SK-N-SH (cell line): ENCODE data around the gene MMP2. TPM values are rescaled to one million over a fixed set of nuclear protein-coding genes. Genes with fewer than 3 reads are reported as not detected.

Source experiments
- CTCF ChIA-PET: fragments of 300-600, 350-600 bp; formaldehyde crosslinking; extraction: SDS; loops from one replicate; lab custom pipeline; 2021; lab: Yijun Ruan, JAX
- POLR2A ChIA-PET: fragments of 350-600 bp; sonication (Branson Sonifier 250); formaldehyde crosslinking; extraction: SDS; loops from one replicate; lab custom pipeline; 2020; ENCODE audit warnings: antibody characterized with exemption, inconsistent platforms; lab: Yijun Ruan, JAX
- DNase-seq: peaks from one replicate; pipeline ENCODE4 v3.0.0; 2012
- H2AFZ ChIP-seq: fragments of 200-600 bp; sonication (generic); 2 replicates; pipeline ENCODE4 v1.8.1; 2016; ENCODE audit warnings: antibody characterized with exemption, mild to moderate bottlenecking, low read depth
- H3F3A ChIP-seq: fragments of 200-600 bp; sonication (generic); replicated peaks from 2 replicates; pipeline ENCODE3; 2016; ENCODE audit warnings: antibody characterized with exemption, mild to moderate bottlenecking; ENCODE audit not compliant: insufficient read depth
- H3K27ac ChIP-seq, 2 experiments: fragments of 200-500 bp in 1 of 2; fragments of 200-600 bp in 1 of 2; sonication (Bioruptor generic) in 1 of 2; sonication (generic), shearing (Covaris generic) in 1 of 2; 2 replicates each; pipeline versions ENCODE4 v1.5.1 to v1.6.1; 2014 to 2016; ENCODE audit warnings: low read depth in 2 of 2, inconsistent platforms in 1 of 2, low read length in 1 of 2, mild to moderate bottlenecking in 1 of 2, mixed read lengths in 1 of 2
- H3K27me3 ChIP-seq: fragments of 200-600 bp; sonication (generic), shearing (Covaris generic); 2 replicates; pipeline ENCODE4 v1.6.1; 2016; ENCODE audit warnings: mixed run types; ENCODE audit not compliant: insufficient read depth
- H3K36me3 ChIP-seq, 2 experiments: fragments of 200-500 bp in 1 of 2; fragments of 200-600 bp in 1 of 2; sonication (Bioruptor generic) in 1 of 2; sonication (generic) in 1 of 2; replicated peaks in 1 of 2; 2 replicates each; pipeline versions ENCODE3 to v1.5.1; 2014 to 2016; ENCODE audit warnings: low read length in 1 of 2, mild to moderate bottlenecking in 1 of 2; ENCODE audit not compliant: insufficient read depth in 2 of 2, control insufficient read depth in 1 of 2
- H3K4me1 ChIP-seq, 2 experiments: fragments of 200-500 bp in 1 of 2; fragments of 200-600 bp in 1 of 2; sonication (Bioruptor generic) in 1 of 2; sonication (generic), shearing (Covaris generic) in 1 of 2; 2 replicates each; pipeline versions ENCODE4 v1.5.1 to v1.6.1; 2014 to 2016; ENCODE audit warnings: low read depth in 1 of 2, low read length in 1 of 2, mixed run types in 1 of 2; ENCODE audit not compliant: insufficient read depth in 2 of 2, control insufficient read depth in 1 of 2
- H3K4me2 ChIP-seq: fragments of 200-600 bp; sonication (generic), shearing (Covaris generic); 2 replicates; pipeline ENCODE4 v1.6.1; 2017; ENCODE audit warnings: mixed run types
- H3K4me3 ChIP-seq, 2 experiments: fragments of 200-500 bp in 1 of 2; fragments of 200-600 bp in 1 of 2; sonication (Bioruptor generic) in 1 of 2; sonication (generic), shearing (Covaris generic) in 1 of 2; 2 replicates each; pipeline versions ENCODE4 v1.5.1 to v1.8.1; 2014 to 2016; ENCODE audit warnings: low read depth in 2 of 2, inconsistent platforms in 1 of 2, low read length in 1 of 2, mild to moderate bottlenecking in 1 of 2, mixed read lengths in 1 of 2, moderate library complexity in 1 of 2
- H3K79me2 ChIP-seq: fragments of 200-600 bp; sonication (generic); 2 replicates; pipeline ENCODE4 v1.8.1; 2017; ENCODE audit warnings: mild to moderate bottlenecking; ENCODE audit not compliant: insufficient read depth
- H3K9ac ChIP-seq: fragments of 200-600 bp; sonication (generic); 2 replicates; pipeline ENCODE4 v1.6.1; 2017; ENCODE audit warnings: mixed run types
- H3K9me2 ChIP-seq: fragments of 200-600 bp; sonication (generic); 2 replicates; pipeline ENCODE4 v1.6.1; 2017; ENCODE audit warnings: mixed run types
- H3K9me3 ChIP-seq: fragments of 200-600 bp; sonication (generic); 2 replicates; pipeline ENCODE4 v1.6.1; 2017; ENCODE audit warnings: mixed run types, mild to moderate bottlenecking, moderate library complexity
- H4K20me1 ChIP-seq: fragments of 200-600 bp; sonication (generic); 2 replicates; pipeline ENCODE4 v1.6.1; 2017; ENCODE audit warnings: mild to moderate bottlenecking, mixed run types; ENCODE audit not compliant: insufficient read depth
- CTCF ChIP-seq: fragments of 200-600 bp; sonication (generic); IDR thresholded peaks from 2 replicates; pipeline ENCODE4 v1.6.1; 2017; ENCODE audit warnings: antibody characterized with exemption, mild to moderate bottlenecking, moderate library complexity
- FOSL2 ChIP-seq: IDR thresholded peaks from 2 replicates; pipeline ENCODE4 v1.4.0; 2012; ENCODE audit warnings: low read depth, mild to moderate bottlenecking, moderate library complexity, borderline replicate concordance
- IRF3 ChIP-seq: fragments of 150-350 bp; IDR thresholded peaks from 2 replicates; pipeline ENCODE4 v1.6.1; 2016; ENCODE audit warnings: mild to moderate bottlenecking, low read depth, low read length
- JUND ChIP-seq: IDR thresholded peaks from 2 replicates; pipeline ENCODE4 v1.4.0; 2012
- NFIC ChIP-seq: IDR thresholded peaks from 2 replicates; pipeline ENCODE4 v1.4.0; 2012; ENCODE audit warnings: borderline replicate concordance
- PBX3 ChIP-seq: IDR thresholded peaks from 2 replicates; pipeline ENCODE4; 2012
- POLR2AphosphoS5 ChIP-seq: IDR thresholded peaks from 2 replicates; pipeline ENCODE4 v1.6.1; 2012; ENCODE audit warnings: low read depth, low read length
- RAD21 ChIP-seq: IDR thresholded peaks from 2 replicates; pipeline ENCODE4 v1.6.1; 2012; ENCODE audit warnings: mild to moderate bottlenecking, low read length
- RFX5 ChIP-seq: IDR thresholded peaks from 2 replicates; pipeline ENCODE4 v1.6.1; 2012; ENCODE audit warnings: mild to moderate bottlenecking, improper control_type of control experiment, low read length
- SIN3A ChIP-seq: IDR thresholded peaks from 2 replicates; pipeline ENCODE4 v1.6.1; 2012; ENCODE audit warnings: low read depth, mild to moderate bottlenecking, low read length, moderate library complexity, borderline replicate concordance
- USF1 ChIP-seq: IDR thresholded peaks from 2 replicates; pipeline ENCODE4 v1.4.0; 2012; ENCODE audit warnings: low read depth, borderline replicate concordance
- ZBTB33 ChIP-seq: IDR thresholded peaks from 2 replicates; pipeline ENCODE4 v1.4.0; 2012; ENCODE audit warnings: low read depth, borderline replicate concordance
- WGBS: methylation state at CpG from one replicate; pipeline ENCODE4 v1.1.6; 2017; ENCODE audit warnings: low lambda C conversion rate; 5-methylcytosine and 5-hydroxymethylcytosine counted together
- polyA plus RNA-seq, 3 experiments: library from polyadenylated mRNA; depleted of rRNA; stranded (reverse); fragments of >200 nt; gene quantifications; 2 replicates each; pipeline ENCODE4 v1.2.3, GENCODE V29; 2012

Gene MMP2
- polyA plus RNA-seq, 1 of the 3 experiments (the other 2 are of a cell fraction): 1,101 TPM

GRCh38 chr16:55526441-55526840 lies 47.4 kb downstream of the MMP2 start:
- Histone ChIP-seq H2AFZ (no peak overlapping the region), H3K9me2 (no peaks in the 10 kb centered on the region), H3K79me2 (peaks cover 10% of the 10 kb centered on the region), H3F3A (peaks cover 19% of the 10 kb centered on the region), H3K27ac (peak overlapping the region; percentile 11 to 57; a peak in 3 of 4 replicates), H3K4me1 (no peaks in the 10 kb centered on the region; a peak in 1 of 4 replicates), H3K9ac (no peak overlapping the region), H4K20me1 (no peaks in the 10 kb centered on the region), H3K4me3 (no peak overlapping the region), H3K27me3 (no peaks in the 10 kb centered on the region), H3K4me2 (no peak overlapping the region), H3K9me3 (peaks cover 9% of the 10 kb centered on the region; the same call in 1 of the 2 replicates), H3K36me3 (peaks cover 47 to 50% of the 10 kb centered on the region in 2 experiments)
- DNase-seq: no peak
- TF ChIP-seq RAD21: no peak
- peak; percentile 39 for TF ChIP-seq JUND
- no peak for TF ChIP-seq IRF3
- TF ChIP-seq PBX3: peak; percentile 18; the same call in 1 of the 2 replicates
- peak; percentile 41; the same call in 1 of the 2 replicates for TF ChIP-seq FOSL2
- POLR2A ChIA-PET: no interaction called here
- CTCF ChIA-PET: interaction anchor here (1.7 kb wide), 1 partner anchor 61 kb away, joined by 8 read pairs; no protein-coding TSS in a partner anchor
- 39% methylated on average over 2 of the region's 2 CpGs for WGBS

- Histone ChIP-seq H3F3A (peaks cover 11% of the 10 kb centered on the region), H3K27ac (no peak overlapping the region)
- POLR2A ChIA-PET: no interaction called here
- TF ChIP-seq FOSL2 (no peak), ZBTB33 (no peak), RFX5 (no peak), PBX3 (no peak), CTCF (no peak), SIN3A (no peak), USF1 (no peak), NFIC (no peak), POLR2AphosphoS5 (no peak)
- TF ChIP-seq, all 33 proteins: peak for 0
- H3K4me3 ChIP-seq: no peak overlapping the region
- no peaks in the 10 kb centered on the region for H3K9me3 ChIP-seq
- H3K4me1 ChIP-seq: peaks cover 0 to 2% of the 10 kb centered on the region in 2 experiments; a peak in 2 of 4 replicates
- no peak for DNase-seq
- no peaks in the 10 kb centered on the region for H3K9me2 ChIP-seq
- no peak overlapping the region for H2AFZ ChIP-seq
- H3K79me2 ChIP-seq: 0 out of 2 replicates have a peak, but pooled peaks cover 3% of the 10 kb centered on the region
- CTCF ChIA-PET: interaction anchor here (1.4 to 2.7 kb wide), 3 partner anchors 10 to 63 kb away, joined by 4 to 21 read pairs (median 4); no protein-coding TSS in a partner anchor
- H3K36me3 ChIP-seq: peaks cover 51 to 58% of the 10 kb centered on the region in 2 experiments
- no peak overlapping the region for H3K9ac ChIP-seq
- no peaks in the 10 kb centered on the region for H3K27me3 ChIP-seq
- no peaks in the 10 kb centered on the region for H4K20me1 ChIP-seq
- no peak overlapping the region for H3K4me2 ChIP-seq
Measured at GRCh38 chr16:55527885-55528284, 48.9 kb downstream of the MMP2 start.
